Measurements from ENCODE around the gene USHBP1. TPM values are rescaled to one million over a fixed set of nuclear protein-coding genes. Genes with fewer than 3 reads are reported as not detected.

USHBP1 gene
- total RNA-seq, 4 donors from 2014 or later: 0.79 to 1.2 (median 0.96) TPM; not detected in 1

- H3K27me3 ChIP-seq: no peaks in the 10 kb centered on the region
- peak overlapping the region in 3 of 4 donors; percentile 14 to 41 (median 28) for H3K27ac ChIP-seq
- no peak for DNase-seq
- no peak overlapping the region for H3K4me3 ChIP-seq
- intact Hi-C loops (cut with DNase I; ENCODE audit: low total_unique reads): no loop called here
- 70 to 82% methylated on average over 10 to 23 of the region's 23 CpGs for WGBS, 2 donors (ENCODE audit: low coverage in 1 of 2)
- TF ChIP-seq POLR2AphosphoS5 (IDR thresholded peaks at IDR 0.05): no peak
- TF ChIP-seq POLR2A (IDR thresholded peaks at IDR 0.05): no peak
- no peak for TF ChIP-seq CTCF (IDR thresholded peaks at IDR 0.05)
- TF ChIP-seq EP300 (IDR thresholded peaks at IDR 0.05; ENCODE audit: low read depth): no peak
- H3K9me3 ChIP-seq: no peaks in the 10 kb centered on the region
- in situ Hi-C loops (cut with MboI; ENCODE audit: low pct_ligation_motif_present in 1 of 4, low pct_unique_long_range_greater_than_20kb in 1 of 4, low sequenced_read_pairs in 3 of 4): no loop called here
- H3K36me3 ChIP-seq: peaks cover 0 to 3% (median 0%) of the 10 kb centered on the region in 4 donors
- peaks cover 8 to 18% (median 12%) of the 10 kb centered on the region in 4 donors for H3K4me1 ChIP-seq
Observed at GRCh38 chr19:17263712-17264640, 569 bp downstream of the USHBP1 start.

GRCh38 chr19:17262557-17262956 lies 2.0 kb downstream of the USHBP1 start:
- Histone ChIP-seq H3K4me3 (no peak overlapping the region), H3K4me1 (peaks cover 0 to 6% (median under 1%) of the 10 kb centered on the region in 4 donors), H3K27me3 (no peaks in the 10 kb centered on the region), H3K9me3 (no peaks in the 10 kb centered on the region), H3K27ac (no peak overlapping the region), H3K36me3 (no peaks in the 10 kb centered on the region)
- DNase-seq: no peak
- in situ Hi-C loops (cut with MboI; ENCODE audit: low pct_ligation_motif_present in 1 of 4, low pct_unique_long_range_greater_than_20kb in 1 of 4, low sequenced_read_pairs in 3 of 4): no loop called here
- intact Hi-C loops (cut with DNase I; ENCODE audit: low total_unique reads): no loop called here
- 84% methylated on average over 16 of the region's 16 CpGs; no CpG with 5 or more reads in 1 of the 2 donors for WGBS, 2 donors (ENCODE audit: low coverage in 1 of 2)
- TF ChIP-seq POLR2A (IDR thresholded peaks at IDR 0.05) (no peak), CTCF (IDR thresholded peaks at IDR 0.05) (no peak), POLR2AphosphoS5 (IDR thresholded peaks at IDR 0.05) (no peak), EP300 (IDR thresholded peaks at IDR 0.05; ENCODE audit: low read depth) (no peak)

- 11 to 20% methylated on average over 4 to 15 of the region's 15 CpGs for whole genome bisulfite sequencing, 2 donors (ENCODE audit: low coverage in 1 of 2)
- H3K36me3 ChIP-seq: no peaks in the 10 kb centered on the region
- intact Hi-C loops (cut with DNase I; ENCODE audit: low total_unique reads): no loop called here
Observed at GRCh38 chr19:17260842-17261325, 3.7 kb downstream of the USHBP1 start.

More at GRCh38 chr19:17260842-17261325, 3.7 kb downstream of the USHBP1 start:
- TF ChIP-seq POLR2A (IDR thresholded peaks at IDR 0.05) (no peak), CTCF (IDR thresholded peaks at IDR 0.05) (peak; percentile 89 to 94 (median 92))
- Histone ChIP-seq H3K4me3 (no peak overlapping the region), H3K27me3 (no peaks in the 10 kb centered on the region), H3K9me3 (no peaks in the 10 kb centered on the region), H3K4me1 (no peaks in the 10 kb centered on the region), H3K27ac (no peak overlapping the region)
- DNase-seq: peak; percentile 91
- in situ Hi-C loops (cut with MboI; ENCODE audit: low pct_ligation_motif_present in 1 of 4, low pct_unique_long_range_greater_than_20kb in 1 of 4, low sequenced_read_pairs in 3 of 4): no loop called here

Data from transverse colon (tissue), 4 donors.